HepG2 (cell line): Measurements from ENCODE around the gene PRSS22. TPM values are rescaled to one million over a fixed set of nuclear protein-coding genes. Genes with fewer than 3 reads are reported as not detected.
A peak's percentile ranks its signal among the peaks of the same experiment; 100 is the strongest.

Source experiments
- AGO1 ChIP-seq: fragments of 200-400 bp; formaldehyde crosslinking; IDR thresholded peaks from 2 replicates; pipeline ENCODE4 v1.6.1; 2017; ENCODE audit warnings: mild to moderate bottlenecking, low read depth, low read length, moderate library complexity; ENCODE audit not compliant: poor library complexity, severe bottlenecking
- HNRNPLL ChIP-seq: fragments of 200-400 bp; formaldehyde crosslinking; IDR thresholded peaks from 2 replicates; pipeline ENCODE4 v1.6.1; 2017; ENCODE audit warnings: mild to moderate bottlenecking, low read depth, low read length; ENCODE audit not compliant: poor library complexity, severe bottlenecking
- RBFOX2 ChIP-seq: fragments of 200-400 bp; formaldehyde crosslinking; IDR thresholded peaks from 2 replicates; pipeline ENCODE4 v1.6.1; 2017; ENCODE audit warnings: low read depth, mild to moderate bottlenecking, low read length
- SAFB2 ChIP-seq: sonication (generic); formaldehyde crosslinking; IDR thresholded peaks from 2 replicates; pipeline ENCODE4 v1.5.1; 2020; ENCODE audit warnings: missing genetic modification reagents, low read depth, mild to moderate bottlenecking, borderline replicate concordance
- THYN1 ChIP-seq: sonication (generic); formaldehyde crosslinking; IDR thresholded peaks from 2 replicates; pipeline ENCODE4 v1.8.1; 2023; ENCODE audit warnings: low read depth, mild to moderate bottlenecking, moderate library complexity, missing genetic modification reagents, borderline replicate concordance
- ZMYM4 ChIP-seq: sonication (generic); formaldehyde crosslinking; IDR thresholded peaks from 2 replicates; pipeline ENCODE4 v1.8.1; 2023; ENCODE audit warnings: mild to moderate bottlenecking, missing genetic modification reagents
- ZNF282 ChIP-seq: fragments of 450-650 bp; IDR thresholded peaks from 2 replicates; pipeline ENCODE4 v1.6.1; 2018; ENCODE audit not compliant: partially characterized antibody
- ZNF331 ChIP-seq: sonication (generic); formaldehyde crosslinking; IDR thresholded peaks from 2 replicates; pipeline ENCODE4 v1.4.0; 2020; ENCODE audit warnings: missing genetic modification reagents
- ZNF343 ChIP-seq: sonication (generic); formaldehyde crosslinking; IDR thresholded peaks from 2 replicates; pipeline ENCODE4 v1.4.0; 2020; ENCODE audit warnings: mild to moderate bottlenecking, missing genetic modification reagents
- polyA plus RNA-seq, 8 experiments: library from polyadenylated mRNA; depleted of rRNA in 3 of 8; stranded (reverse) in 7 of 8; unstranded in 1 of 8; fragments of >200 nt; fragmentation: Illumina TruSeq in 4 of 8; extraction: Trizol in 4 of 8; gene quantifications; 2 replicates each; pipeline versions ENCODE4 v1.2.1 to v1.2.3, GENCODE V29; 2011 to 2016; ENCODE audit warnings: low read depth in 4 of 8, missing spikeins in 1 of 8, mixed read lengths in 1 of 8; ENCODE audit not compliant: insufficient read depth in 1 of 8
- total RNA-seq, 5 experiments: library from RNA; depleted of rRNA; stranded (reverse); fragments of >200 nt; fragmentation: Illumina TruSeq; extraction: Trizol; gene quantifications; 2 replicates each; pipeline ENCODE4 v1.2.3, GENCODE V29; 2016; ENCODE audit warnings: low read depth in 1 of 5
- TF ChIP-seq, protein P1 (sequence below), 2 experiments: sonication (generic) in 1 of 2; formaldehyde crosslinking in 1 of 2; IDR thresholded peaks; 2 replicates each; pipeline versions ENCODE4 v1.4.0 to v1.6.1; 2016 to 2020; ENCODE audit warnings: borderline replicate concordance in 1 of 2, low read depth in 1 of 2, mild to moderate bottlenecking in 1 of 2, missing genetic modification reagents in 1 of 2
- TF ChIP-seq, protein P2 (sequence below): IDR thresholded peaks from 2 replicates; pipeline ENCODE4 v1.6.1; 2016; ENCODE audit warnings: mild to moderate bottlenecking
- TF ChIP-seq, protein P3 (sequence below): sonication (generic); formaldehyde crosslinking; IDR thresholded peaks from 2 replicates; pipeline ENCODE4 v1.4.0; 2020; ENCODE audit warnings: missing genetic modification reagents, mild to moderate bottlenecking, borderline replicate concordance
- TF ChIP-seq, protein P4 (sequence below): IDR thresholded peaks from 2 replicates; pipeline ENCODE4 v1.6.1; 2016; ENCODE audit warnings: missing compliant biosample characterization, missing genetic modification reagents, borderline replicate concordance
- TF ChIP-seq, protein P5 (sequence below): sonication (generic); formaldehyde crosslinking; IDR thresholded peaks from 2 replicates; pipeline ENCODE4 v1.5.0; 2020; ENCODE audit warnings: missing genetic modification reagents

Gene PRSS22
- total and polyA plus RNA-seq, 2 of the 13 experiments (the other 11 are each of a cell fraction or from before 2014, with no cell fraction given): 0.24 to 0.32 TPM

DNA sequence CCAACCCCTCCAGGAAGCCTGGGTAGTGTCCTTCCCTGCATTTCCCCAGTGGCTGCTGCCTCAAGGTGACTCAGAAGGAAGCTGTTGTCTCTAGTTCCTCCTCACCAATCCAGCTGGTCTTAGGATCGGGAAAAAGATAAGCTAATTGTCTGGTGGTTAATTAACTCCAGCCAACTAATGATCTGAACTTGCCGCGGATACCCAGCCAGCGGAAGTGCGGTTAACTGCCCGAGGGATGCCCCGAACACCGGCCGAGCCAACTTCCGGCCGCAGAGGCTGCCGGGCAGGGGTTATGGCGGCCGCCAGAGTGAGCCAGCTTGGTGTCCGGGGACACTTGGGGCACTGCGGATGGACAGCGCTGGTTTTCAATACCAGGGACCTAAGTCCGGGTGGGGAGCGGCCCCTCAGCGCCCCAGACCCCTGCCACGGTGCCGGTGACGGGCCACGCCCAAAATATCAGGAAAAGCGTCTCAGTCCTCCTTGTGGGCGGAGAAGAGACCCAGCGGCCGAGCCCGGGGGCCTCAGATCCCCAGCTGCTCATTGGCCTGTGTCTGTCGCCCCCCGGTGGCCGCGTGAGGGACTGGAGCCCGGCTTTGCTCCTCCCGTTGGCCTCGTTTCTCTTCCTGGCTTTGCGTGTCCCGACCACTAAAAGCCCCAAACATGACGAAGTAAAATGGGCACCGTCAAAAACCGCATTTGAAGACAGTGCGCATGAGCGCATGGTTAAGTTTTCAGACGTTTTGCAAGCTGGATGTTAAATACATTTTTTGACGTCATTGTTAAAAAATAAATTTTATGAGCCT, 10.2 kb upstream of the PRSS22 start (continued):
- TF ChIP-seq, protein P1, sequence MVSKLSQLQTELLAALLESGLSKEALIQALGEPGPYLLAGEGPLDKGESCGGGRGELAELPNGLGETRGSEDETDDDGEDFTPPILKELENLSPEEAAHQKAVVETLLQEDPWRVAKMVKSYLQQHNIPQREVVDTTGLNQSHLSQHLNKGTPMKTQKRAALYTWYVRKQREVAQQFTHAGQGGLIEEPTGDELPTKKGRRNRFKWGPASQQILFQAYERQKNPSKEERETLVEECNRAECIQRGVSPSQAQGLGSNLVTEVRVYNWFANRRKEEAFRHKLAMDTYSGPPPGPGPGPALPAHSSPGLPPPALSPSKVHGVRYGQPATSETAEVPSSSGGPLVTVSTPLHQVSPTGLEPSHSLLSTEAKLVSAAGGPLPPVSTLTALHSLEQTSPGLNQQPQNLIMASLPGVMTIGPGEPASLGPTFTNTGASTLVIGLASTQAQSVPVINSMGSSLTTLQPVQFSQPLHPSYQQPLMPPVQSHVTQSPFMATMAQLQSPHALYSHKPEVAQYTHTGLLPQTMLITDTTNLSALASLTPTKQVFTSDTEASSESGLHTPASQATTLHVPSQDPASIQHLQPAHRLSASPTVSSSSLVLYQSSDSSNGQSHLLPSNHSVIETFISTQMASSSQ (IDR thresholded peaks at IDR 0.05; ENCODE audit: low read depth): 0 out of 2 replicates have a peak, but pooled peaks have one; percentile 14
- TF ChIP-seq, protein P1 (CRISPR knock-in tag; IDR thresholded peaks at IDR 0.05; ENCODE audit: borderline replicate concordance): peak; percentile 57; the same call in 1 of the 2 replicates
- TF ChIP-seq THYN1: no peak
- peak; percentile 56; the same call in 1 of the 2 replicates for TF ChIP-seq SAFB2 (CRISPR knock-in tag)
- TF ChIP-seq ZNF282: no peak
- TF ChIP-seq, protein P2, sequence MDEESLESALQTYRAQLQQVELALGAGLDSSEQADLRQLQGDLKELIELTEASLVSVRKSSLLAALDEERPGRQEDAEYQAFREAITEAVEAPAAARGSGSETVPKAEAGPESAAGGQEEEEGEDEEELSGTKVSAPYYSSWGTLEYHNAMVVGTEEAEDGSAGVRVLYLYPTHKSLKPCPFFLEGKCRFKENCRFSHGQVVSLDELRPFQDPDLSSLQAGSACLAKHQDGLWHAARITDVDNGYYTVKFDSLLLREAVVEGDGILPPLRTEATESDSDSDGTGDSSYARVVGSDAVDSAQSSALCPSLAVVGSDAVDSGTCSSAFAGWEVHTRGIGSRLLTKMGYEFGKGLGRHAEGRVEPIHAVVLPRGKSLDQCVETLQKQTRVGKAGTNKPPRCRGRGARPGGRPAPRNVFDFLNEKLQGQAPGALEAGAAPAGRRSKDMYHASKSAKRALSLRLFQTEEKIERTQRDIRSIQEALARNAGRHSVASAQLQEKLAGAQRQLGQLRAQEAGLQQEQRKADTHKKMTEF: peak; percentile 82; the same call in 1 of the 2 replicates
- TF ChIP-seq, protein P3, sequence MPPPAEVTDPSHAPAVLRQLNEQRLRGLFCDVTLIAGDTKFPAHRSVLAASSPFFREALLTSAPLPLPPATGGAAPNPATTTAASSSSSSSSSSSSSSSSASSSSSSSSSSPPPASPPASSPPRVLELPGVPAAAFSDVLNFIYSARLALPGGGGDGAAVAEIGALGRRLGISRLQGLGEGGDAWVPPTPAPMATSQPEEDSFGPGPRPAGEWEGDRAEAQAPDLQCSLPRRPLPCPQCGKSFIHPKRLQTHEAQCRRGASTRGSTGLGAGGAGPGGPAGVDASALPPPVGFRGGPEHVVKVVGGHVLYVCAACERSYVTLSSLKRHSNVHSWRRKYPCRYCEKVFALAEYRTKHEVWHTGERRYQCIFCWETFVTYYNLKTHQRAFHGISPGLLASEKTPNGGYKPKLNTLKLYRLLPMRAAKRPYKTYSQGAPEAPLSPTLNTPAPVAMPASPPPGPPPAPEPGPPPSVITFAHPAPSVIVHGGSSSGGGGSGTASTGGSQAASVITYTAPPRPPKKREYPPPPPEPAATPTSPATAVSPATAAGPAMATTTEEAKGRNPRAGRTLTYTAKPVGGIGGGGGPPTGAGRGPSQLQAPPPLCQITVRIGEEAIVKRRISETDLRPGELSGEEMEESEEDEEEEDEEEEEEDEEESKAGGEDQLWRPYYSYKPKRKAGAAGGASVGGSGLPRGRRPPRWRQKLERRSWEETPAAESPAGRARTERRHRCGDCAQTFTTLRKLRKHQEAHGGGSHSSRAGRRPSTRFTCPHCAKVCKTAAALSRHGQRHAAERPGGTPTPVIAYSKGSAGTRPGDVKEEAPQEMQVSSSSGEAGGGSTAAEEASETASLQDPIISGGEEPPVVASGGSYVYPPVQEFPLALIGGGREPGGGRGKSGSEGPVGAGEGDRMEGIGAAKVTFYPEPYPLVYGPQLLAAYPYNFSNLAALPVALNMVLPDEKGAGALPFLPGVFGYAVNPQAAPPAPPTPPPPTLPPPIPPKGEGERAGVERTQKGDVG (CRISPR knock-in tag): no peak
- peak; percentile 69 for TF ChIP-seq ZNF331 (CRISPR knock-in tag)
- TF ChIP-seq AGO1: no peak
- TF ChIP-seq, protein P4, sequence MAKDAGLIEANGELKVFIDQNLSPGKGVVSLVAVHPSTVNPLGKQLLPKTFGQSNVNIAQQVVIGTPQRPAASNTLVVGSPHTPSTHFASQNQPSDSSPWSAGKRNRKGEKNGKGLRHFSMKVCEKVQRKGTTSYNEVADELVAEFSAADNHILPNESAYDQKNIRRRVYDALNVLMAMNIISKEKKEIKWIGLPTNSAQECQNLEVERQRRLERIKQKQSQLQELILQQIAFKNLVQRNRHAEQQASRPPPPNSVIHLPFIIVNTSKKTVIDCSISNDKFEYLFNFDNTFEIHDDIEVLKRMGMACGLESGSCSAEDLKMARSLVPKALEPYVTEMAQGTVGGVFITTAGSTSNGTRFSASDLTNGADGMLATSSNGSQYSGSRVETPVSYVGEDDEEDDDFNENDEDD (CRISPR knock-in tag): peak; percentile 73; the same call in 1 of the 2 replicates
- TF ChIP-seq RBFOX2: peak; percentile 93
- TF ChIP-seq ZMYM4: peak; percentile 74
- 0 out of 2 replicates have a peak, but pooled peaks have one; percentile 30 for TF ChIP-seq ZNF343 (CRISPR knock-in tag)
- TF ChIP-seq, protein P5, sequence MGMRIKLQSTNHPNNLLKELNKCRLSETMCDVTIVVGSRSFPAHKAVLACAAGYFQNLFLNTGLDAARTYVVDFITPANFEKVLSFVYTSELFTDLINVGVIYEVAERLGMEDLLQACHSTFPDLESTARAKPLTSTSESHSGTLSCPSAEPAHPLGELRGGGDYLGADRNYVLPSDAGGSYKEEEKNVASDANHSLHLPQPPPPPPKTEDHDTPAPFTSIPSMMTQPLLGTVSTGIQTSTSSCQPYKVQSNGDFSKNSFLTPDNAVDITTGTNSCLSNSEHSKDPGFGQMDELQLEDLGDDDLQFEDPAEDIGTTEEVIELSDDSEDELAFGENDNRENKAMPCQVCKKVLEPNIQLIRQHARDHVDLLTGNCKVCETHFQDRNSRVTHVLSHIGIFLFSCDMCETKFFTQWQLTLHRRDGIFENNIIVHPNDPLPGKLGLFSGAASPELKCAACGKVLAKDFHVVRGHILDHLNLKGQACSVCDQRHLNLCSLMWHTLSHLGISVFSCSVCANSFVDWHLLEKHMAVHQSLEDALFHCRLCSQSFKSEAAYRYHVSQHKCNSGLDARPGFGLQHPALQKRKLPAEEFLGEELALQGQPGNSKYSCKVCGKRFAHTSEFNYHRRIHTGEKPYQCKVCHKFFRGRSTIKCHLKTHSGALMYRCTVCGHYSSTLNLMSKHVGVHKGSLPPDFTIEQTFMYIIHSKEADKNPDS (CRISPR knock-in tag): no peak
- peak; percentile 51 for TF ChIP-seq HNRNPLL
